Activated naive CD8-positive, alpha-beta T cell (primary cell): Measurements from ENCODE around the gene ZBTB26.
"Not testable (repeated sequence)": the region's sequence is repeated elsewhere in the genome, so short reads cannot be mapped to it uniquely, and the experiment has no call there.

Experiments used
- H3K27ac Mint-ChIP-seq: one replicate; pipeline ENCODE4 v1.8.0; 2021; ENCODE audit warnings: mixed read lengths
- H3K27me3 Mint-ChIP-seq: one replicate; pipeline ENCODE4 v1.8.0; 2021; ENCODE audit warnings: mixed read lengths
- H3K36me3 Mint-ChIP-seq: one replicate; pipeline ENCODE4 v1.8.0; 2021; ENCODE audit warnings: mixed read lengths
- H3K4me1 Mint-ChIP-seq: one replicate; pipeline ENCODE4 v1.8.0; 2021; ENCODE audit warnings: low read depth, mixed read lengths
- H3K4me3 Mint-ChIP-seq: one replicate; pipeline ENCODE4 v1.8.0; 2021; ENCODE audit warnings: mild to moderate bottlenecking, mixed read lengths
- H3K9me3 Mint-ChIP-seq: one replicate; pipeline ENCODE4 v1.8.0; 2021; ENCODE audit warnings: low read depth, mixed read lengths

Gene ZBTB26

GRCh38 chr9:122904466-122904822, 26.9 kb downstream of the ZBTB26 start:
- H3K27me3 Mint-ChIP-seq: no peaks in the 10 kb centered on the region
- no peaks in the 10 kb centered on the region for H3K36me3 Mint-ChIP-seq
- H3K4me1 Mint-ChIP-seq: peaks cover 41% of the 10 kb centered on the region
- H3K9me3 Mint-ChIP-seq: no peaks in the 10 kb centered on the region
- peak overlapping the region; percentile 93 for H3K4me3 Mint-ChIP-seq
- H3K27ac Mint-ChIP-seq: peak overlapping the region; percentile 94

- H3K27ac Mint-ChIP-seq: peak overlapping the region; percentile 64
- H3K36me3 Mint-ChIP-seq: no peaks in the 10 kb centered on the region
- H3K4me3 Mint-ChIP-seq: peak overlapping the region; percentile 73
- H3K4me1 Mint-ChIP-seq: peaks cover 58% of the 10 kb centered on the region
- H3K9me3 Mint-ChIP-seq: no peaks in the 10 kb centered on the region
- no peaks in the 10 kb centered on the region for H3K27me3 Mint-ChIP-seq
Observed at GRCh38 chr9:122900791-122901190, 30.5 kb downstream of the ZBTB26 start.

DNA sequence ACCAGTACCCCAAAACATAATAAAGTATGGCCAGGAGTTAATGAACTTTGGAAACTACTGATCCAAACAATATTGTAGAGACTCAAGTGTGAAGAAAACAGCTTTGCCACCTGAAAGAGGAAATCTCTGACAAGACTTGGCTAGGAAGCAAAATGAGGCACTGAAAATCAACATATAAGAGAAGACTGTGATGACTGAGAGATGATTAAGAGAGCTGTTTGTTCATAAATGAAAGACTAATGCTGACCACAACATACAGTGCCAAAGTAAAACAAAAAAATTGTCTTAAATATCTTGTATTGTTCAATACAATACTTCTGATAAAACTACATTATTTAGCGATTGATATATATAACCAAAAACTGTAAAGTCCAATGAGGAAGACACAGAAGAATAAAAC, 33.3 kb downstream of the ZBTB26 start:
- Mint-ChIP-seq H3K36me3 (no peaks in the 10 kb centered on the region), H3K4me1 (peaks cover 45% of the 10 kb centered on the region), H3K9me3 (no peaks in the 10 kb centered on the region), H3K4me3 (no peak overlapping the region), H3K27ac (peak overlapping the region; percentile 69), H3K27me3 (no peaks in the 10 kb centered on the region)

- H3K27ac Mint-ChIP-seq: no peak overlapping the region
- no peaks in the 10 kb centered on the region for H3K9me3 Mint-ChIP-seq
- peaks cover 2% of the 10 kb centered on the region for H3K4me1 Mint-ChIP-seq
- no peak overlapping the region for H3K4me3 Mint-ChIP-seq
- peaks cover 5% of the 10 kb centered on the region for H3K36me3 Mint-ChIP-seq
- no peaks in the 10 kb centered on the region for H3K27me3 Mint-ChIP-seq
Observed at GRCh38 chr9:122888480-122888879, 42.8 kb downstream of the ZBTB26 start.

DNA sequence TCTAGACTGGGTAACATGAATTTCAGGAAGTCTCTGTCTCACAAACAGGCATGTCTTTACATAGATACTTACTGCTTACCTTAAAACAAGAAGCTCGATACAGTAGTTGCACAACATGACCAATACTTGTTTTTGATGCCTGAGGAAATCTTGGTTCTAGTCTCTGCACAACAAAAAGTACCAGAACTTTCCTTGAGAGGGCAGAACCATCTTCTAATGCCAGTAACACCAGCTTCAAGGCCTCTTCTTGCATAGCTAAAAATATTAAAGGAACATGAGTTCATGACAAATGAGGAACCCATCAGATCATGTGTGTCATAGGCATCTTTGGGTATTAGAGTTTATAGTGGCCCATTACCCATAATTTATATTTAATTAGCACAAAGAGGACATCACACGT, 48.2 kb downstream of the ZBTB26 start:
- Mint-ChIP-seq H3K27ac (no peak overlapping the region), H3K36me3 (peaks cover 7% of the 10 kb centered on the region), H3K9me3 (no peaks in the 10 kb centered on the region), H3K27me3 (no peaks in the 10 kb centered on the region), H3K4me3 (no peak overlapping the region), H3K4me1 (peaks cover 2% of the 10 kb centered on the region)

DNA sequence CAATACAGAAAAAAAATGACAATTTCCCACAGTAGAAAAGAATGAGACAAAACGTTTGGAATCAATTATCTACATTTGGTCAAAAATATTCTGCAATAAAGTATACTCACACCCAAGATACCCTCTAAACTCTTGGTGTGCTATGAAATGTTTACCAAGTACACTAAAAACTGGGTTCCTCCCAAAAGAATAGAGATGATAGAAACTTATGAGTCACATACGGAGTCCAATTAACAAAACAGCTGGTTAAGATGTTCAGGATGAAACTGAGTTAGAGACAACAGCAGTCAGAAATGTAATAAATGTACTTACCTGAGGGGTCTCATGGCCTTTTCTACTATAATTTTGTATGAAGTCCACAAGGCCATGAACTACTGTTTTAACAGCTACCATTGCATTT, 51.9 kb downstream of the ZBTB26 start:
- Mint-ChIP-seq H3K4me3 (no peak overlapping the region), H3K9me3 (no peaks in the 10 kb centered on the region), H3K36me3 (peaks cover 14% of the 10 kb centered on the region), H3K27me3 (no peaks in the 10 kb centered on the region), H3K4me1 (peaks cover 2% of the 10 kb centered on the region), H3K27ac (peak overlapping the region; percentile 10)

GRCh38 chr9:122875523-122875922, 55.8 kb downstream of the ZBTB26 start:
- H3K27me3 Mint-ChIP-seq: no peaks in the 10 kb centered on the region
- no peaks in the 10 kb centered on the region for H3K4me1 Mint-ChIP-seq
- H3K27ac Mint-ChIP-seq: no peak overlapping the region
- H3K9me3 Mint-ChIP-seq: no peaks in the 10 kb centered on the region
- H3K4me3 Mint-ChIP-seq: no peak overlapping the region
- peaks cover 15% of the 10 kb centered on the region for H3K36me3 Mint-ChIP-seq

DNA sequence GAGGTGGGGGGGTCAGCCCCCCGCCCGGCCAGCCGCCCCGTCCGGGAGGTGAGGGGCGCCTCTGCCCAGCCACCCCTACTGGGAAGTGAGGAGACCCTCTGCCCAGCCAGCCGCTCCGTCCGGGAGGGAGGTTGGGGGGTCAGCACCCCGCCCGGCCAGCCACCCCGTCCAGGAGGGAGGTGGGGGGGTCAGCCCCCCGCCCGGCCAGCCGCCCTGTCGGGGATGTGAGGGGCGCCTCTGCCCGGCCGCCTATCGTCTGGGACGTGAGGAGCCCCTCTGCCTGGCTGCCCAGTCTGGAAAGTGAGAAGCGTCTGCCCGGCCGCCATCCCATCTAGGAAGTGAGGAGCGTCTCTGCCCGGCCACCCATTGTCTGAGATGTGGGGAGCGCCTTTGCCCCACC, 64.0 kb downstream of the ZBTB26 start:
- not testable (repeated sequence) for H3K27me3 Mint-ChIP-seq, H3K27ac Mint-ChIP-seq, H3K36me3 Mint-ChIP-seq, H3K4me3 Mint-ChIP-seq, H3K4me1 Mint-ChIP-seq, H3K9me3 Mint-ChIP-seq

DNA sequence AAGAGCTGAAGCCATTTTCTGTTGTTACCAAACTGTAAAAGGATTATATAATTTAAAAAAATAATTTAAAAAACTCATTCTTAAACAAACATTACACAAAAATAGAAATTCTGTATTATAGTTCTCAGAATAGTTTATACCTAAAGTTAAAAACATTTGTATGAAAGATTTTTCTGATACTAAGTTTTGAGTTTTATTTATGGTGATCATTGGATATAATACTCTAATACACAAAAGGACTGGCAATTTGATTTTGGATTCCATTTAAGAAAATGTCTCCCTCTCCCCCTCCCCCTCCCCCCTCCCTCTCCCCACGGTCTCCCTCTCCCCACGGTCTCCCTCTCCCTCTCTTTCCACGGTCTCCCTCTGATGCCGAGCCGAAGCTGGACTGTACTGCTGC, 65.2 kb downstream of the ZBTB26 start:
- Mint-ChIP-seq H3K4me1 (peaks cover 1% of the 10 kb centered on the region), H3K27ac (no peak overlapping the region), H3K9me3 (no peaks in the 10 kb centered on the region), H3K27me3 (no peaks in the 10 kb centered on the region), H3K36me3 (peaks cover 8% of the 10 kb centered on the region), H3K4me3 (no peak overlapping the region)
